ENCODE measurements around the gene MYCBP.

- TF ChIP-seq HNRNPUL1 (IDR thresholded peaks at IDR 0.05; ENCODE audit: low read depth, low read length) (no peak), TCF7L2 (IDR thresholded peaks at IDR 0.05; ENCODE audit: low read depth, low read length) (no peak), ZNF709 (CRISPR knock-in tag; IDR thresholded peaks at IDR 0.05) (no peak), SSRP1 (CRISPR knock-in tag; IDR thresholded peaks at IDR 0.05) (no peak), ZNF878 (CRISPR knock-in tag; IDR thresholded peaks at IDR 0.05) (no peak), TRIM24 (CRISPR knock-in tag; IDR thresholded peaks at IDR 0.05) (no peak), ELF4 (CRISPR knock-in tag; IDR thresholded peaks at IDR 0.05; ENCODE audit: borderline replicate concordance) (no peak), HDAC6 (IDR thresholded peaks at IDR 0.05; ENCODE audit: low read depth, low read length) (no peak), ZBTB26 (CRISPR knock-in tag; IDR thresholded peaks at IDR 0.05; ENCODE audit: borderline replicate concordance) (no peak), CTCF (CRISPR knock-in tag; IDR thresholded peaks at IDR 0.05) (no peak), ZFP37 (CRISPR knock-in tag; IDR thresholded peaks at IDR 0.05; ENCODE audit: borderline replicate concordance) (no peak), ZSCAN5A (CRISPR knock-in tag; IDR thresholded peaks at IDR 0.05; ENCODE audit: borderline replicate concordance) (no peak), MYC (CRISPR knock-in tag; IDR thresholded peaks at IDR 0.05; ENCODE audit: borderline replicate concordance) (no peak)
- TF ChIP-seq, protein P1, sequence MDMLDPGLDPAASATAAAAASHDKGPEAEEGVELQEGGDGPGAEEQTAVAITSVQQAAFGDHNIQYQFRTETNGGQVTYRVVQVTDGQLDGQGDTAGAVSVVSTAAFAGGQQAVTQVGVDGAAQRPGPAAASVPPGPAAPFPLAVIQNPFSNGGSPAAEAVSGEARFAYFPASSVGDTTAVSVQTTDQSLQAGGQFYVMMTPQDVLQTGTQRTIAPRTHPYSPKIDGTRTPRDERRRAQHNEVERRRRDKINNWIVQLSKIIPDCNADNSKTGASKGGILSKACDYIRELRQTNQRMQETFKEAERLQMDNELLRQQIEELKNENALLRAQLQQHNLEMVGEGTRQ (IDR thresholded peaks at IDR 0.05; ENCODE audit: low read depth, low read length): no peak
- TF ChIP-seq, protein P1 (CRISPR knock-in tag; IDR thresholded peaks at IDR 0.05; ENCODE audit: borderline replicate concordance): no peak
Observed at GRCh38 chr1:38885092-38885491, 11.9 kb upstream of the MYCBP start.

All from HepG2 (cell line).